M059J (cell line): ENCODE measurements around the gene RPTOR. TPM values are rescaled to one million over a fixed set of nuclear protein-coding genes. Genes with fewer than 3 reads are reported as not detected.
A peak's percentile ranks its signal among the peaks of the same experiment; 100 is the strongest.

Experiments
- DNase-seq: peaks from one replicate; pipeline ENCODE4 v3.0.0-alpha.2; 2012; ENCODE audit warnings: low read depth
- total RNA-seq: library from RNA; depleted of rRNA; stranded (reverse); fragments of >200 nt; shearing (Covaris generic); gene quantifications from 2 replicates; pipeline ENCODE4 v1.2.3, GENCODE V29; 2014

Gene RPTOR
- total RNA-seq, 1 experiment from 2014 or later, result 20.8 TPM

DNA sequence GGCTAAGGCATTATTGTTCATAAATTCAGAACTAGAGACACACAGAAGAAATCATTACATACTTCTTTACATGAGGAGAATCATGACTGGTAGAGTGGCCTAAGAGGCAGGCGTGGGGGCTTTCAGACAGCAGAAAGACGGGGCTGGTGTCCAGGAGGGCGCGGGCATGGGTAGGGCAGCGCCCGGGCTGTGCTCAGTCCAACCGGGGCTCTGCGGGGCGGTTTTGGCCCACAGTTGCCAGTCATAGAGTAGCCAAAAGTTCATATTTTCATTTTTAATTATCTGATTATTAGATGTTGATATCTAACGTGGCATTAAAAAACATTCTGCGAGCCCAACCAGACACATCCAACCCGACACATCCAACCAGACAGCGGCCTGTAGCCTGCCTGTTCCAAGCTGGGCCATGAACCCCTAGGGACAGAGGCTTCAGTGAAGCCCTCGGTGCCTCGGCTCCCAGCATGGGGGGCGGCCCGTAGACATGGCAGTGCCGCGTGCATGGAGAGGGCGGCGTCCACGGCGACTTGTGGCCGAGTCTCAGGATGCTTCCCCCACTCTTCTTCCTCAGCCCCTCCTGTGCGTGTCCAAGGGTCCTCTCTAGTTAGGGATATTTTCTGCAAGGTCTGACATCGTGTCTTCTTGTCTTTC lies 284.7 kb downstream of the RPTOR start:
- DNase-seq, result no peak

DNA sequence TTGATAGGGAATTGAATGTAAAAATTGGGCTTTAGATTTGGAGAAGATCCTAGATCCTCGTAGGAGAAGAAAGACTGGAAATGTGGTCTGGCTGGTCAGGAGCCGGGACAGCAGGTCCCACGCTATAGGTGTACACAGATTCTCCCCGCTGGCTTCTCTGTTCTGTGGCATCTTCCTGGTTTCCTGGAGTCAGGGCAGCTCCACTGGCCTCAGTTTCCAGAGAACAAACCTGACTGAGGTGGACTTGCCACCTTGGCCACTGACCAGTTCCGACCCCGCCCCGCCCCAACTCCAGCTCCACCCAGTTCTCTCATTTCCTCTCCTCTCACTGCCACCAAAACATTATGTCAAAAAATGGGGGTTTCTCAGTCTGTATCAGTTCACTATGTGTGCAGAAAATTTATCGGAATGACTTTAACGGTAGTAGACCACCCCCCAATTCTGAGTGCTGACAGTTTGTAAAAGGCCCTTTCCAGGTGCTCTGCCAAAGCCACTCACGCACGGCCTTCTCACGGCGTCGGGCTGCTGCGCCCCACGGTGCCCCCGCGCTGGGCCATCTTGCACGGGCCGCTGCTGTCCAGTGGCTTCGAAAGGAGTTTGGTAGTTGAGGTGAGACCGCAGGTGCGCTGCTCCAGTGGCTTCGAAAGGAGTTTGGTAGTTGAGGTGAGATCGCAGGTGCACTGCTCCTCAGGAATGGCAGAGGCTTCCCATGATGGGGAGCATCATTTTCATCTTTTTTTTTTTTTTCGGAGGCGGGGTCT lies 285.6 kb downstream of the RPTOR start:
- no peak for DNase-seq

- peak; percentile 10 for DNase-seq
Observed at GRCh38 chr17:80831491-80831890, 286.9 kb downstream of the RPTOR start.

- peak; percentile 78 for DNase-seq
Observed at GRCh38 chr17:80832266-80832676, 287.6 kb downstream of the RPTOR start.

DNA sequence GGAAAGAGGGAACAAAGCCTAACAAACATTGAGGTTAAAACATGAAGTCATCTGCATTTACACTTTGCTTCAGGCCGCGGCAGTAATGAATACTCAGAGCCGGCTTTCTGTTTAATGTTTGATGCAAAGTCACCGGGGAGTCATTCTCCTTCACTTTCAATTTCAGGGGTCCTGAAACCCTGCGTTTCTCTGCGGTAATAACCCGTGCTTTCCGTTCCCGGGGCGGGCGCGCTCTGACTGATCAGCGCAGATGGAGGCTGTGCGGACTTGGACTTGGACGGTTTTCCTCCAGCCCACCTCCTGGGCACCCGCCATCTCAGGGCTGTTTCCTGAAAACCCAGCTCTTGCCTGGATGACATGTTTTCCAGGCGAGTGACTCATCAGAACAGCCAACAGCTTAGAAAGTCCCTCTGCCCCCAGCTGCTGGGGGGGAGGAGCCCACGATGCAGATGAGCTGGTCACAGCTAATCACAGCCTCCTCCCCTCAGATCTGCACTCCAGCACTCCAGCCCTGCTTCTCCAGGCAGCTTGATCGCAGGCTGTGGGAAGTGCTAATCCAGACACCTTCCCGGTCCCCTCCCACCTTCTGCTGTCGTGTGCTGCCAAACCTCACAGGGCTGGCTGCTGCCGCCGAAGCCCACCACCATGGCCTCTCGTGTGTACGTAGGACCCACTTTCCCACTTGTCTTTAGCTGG lies 288.4 kb downstream of the RPTOR start:
- DNase-seq, result peak; percentile 98

DNA sequence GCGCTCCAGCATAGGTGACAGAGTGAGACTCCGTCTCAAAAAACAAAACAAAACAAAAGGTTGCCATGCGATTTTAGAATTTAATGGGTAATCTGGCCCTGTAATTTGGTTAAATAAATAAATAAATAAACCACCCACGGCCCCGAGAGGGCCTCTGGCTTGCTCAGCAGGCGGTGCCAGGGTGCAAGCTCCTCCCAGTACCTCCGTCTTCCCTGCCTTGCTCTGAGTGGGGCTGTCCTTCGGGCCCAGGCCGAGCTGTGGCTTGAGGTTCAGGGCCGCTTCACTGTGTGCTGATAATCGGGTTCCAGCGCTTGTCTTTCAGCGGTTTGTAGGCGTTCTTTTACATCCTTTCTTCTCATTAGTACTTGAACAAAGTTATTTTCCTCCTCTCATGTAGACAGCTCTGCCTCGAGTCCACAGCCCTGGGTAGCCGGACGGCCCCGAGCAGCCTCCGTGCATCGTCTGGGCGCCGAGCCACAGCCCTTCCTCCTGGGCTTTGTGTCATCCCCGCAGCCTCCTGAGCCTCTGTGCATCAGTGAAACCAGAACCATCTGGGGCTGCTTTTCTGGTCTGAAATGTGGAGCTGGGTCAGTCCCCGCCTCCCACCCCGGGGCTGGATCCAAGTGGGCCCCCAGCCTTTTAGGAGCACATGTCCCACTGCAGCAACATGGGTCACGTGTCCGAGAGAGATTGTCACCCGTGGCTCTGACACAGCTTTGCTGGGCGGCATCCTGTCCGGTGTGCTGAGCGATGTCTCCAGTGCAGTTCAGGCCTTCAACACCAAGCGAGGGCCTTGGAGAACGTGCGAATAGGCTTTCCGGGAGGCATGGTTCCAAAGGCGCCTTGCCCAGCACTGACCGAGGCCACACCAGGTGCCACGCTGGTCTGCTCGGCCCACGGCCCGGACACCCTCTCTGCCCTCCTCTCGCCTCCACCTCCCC lies 289.6 kb downstream of the RPTOR start:
- peak; percentile 56 for DNase-seq

DNA sequence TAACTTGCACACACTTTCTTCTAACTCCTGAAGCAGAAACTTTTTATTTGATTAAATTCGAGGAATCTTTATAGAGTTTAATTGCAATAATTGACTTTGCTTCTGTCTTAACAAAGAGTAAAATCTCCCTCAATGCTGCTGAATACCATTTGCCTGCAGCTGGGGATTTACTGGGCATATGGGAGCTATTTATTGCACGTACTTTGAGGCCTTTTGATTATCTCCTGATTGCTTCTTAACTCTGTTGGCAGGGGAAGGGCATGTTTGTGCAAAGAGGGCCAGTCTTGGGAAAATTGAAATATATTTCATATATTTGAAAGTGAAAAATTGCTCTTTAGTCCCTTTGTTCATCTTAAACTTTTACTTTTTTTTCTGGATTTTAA lies 290.2 kb downstream of the RPTOR start:
- DNase-seq, result no peak

DNA sequence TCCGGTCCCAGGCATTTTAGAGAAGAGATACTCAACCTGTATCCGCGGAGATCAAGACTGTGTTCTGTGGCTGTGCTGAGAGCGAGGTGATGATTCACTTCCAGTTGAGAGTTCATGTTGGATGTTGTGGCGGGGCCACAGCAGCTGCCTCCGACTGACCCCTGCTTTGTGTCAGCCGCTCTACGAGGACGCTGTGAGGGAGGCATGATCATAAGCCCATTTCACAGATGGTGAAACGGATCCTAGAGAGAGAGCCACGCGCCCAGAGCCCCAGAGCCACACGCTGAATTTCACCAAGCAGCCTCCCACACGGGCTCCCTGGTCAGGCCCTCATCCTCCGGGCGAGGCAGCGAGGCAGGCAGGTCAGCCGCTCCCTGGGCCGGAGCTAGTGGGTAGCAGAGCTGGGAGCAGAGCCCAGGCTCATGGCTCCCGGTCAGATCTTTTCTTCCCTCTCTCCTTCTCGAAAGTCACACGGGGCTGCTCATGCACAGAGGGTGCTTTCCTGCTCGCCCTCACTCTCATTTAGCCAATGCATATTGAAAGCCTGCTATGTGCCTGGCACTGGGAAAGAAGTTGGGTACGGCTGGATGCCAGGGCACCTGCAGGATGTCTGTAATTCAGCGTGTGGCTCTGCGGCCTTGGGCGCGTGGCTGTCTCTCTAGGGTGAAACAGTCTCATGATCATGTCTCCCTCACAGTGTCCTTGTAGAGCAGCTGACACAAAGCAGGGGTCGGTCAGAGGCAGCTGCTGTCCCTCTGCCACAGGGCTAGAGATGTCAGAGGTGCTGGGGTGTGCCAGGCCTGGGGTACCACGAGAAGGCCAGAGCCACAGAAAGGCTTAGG lies 291.4 kb downstream of the RPTOR start:
- no peak for DNase-seq

GRCh38 chr17:80836658-80836965 lies 292.0 kb downstream of the RPTOR start:
- no peak for DNase-seq

GRCh38 chr17:80836971-80837481 lies 292.4 kb downstream of the RPTOR start:
- DNase-seq, result no peak

- no peak for DNase-seq
Observed at GRCh38 chr17:80837711-80838110, 293.1 kb downstream of the RPTOR start.

GRCh38 chr17:80838311-80839025 lies 293.8 kb downstream of the RPTOR start:
- no peak for DNase-seq

DNA sequence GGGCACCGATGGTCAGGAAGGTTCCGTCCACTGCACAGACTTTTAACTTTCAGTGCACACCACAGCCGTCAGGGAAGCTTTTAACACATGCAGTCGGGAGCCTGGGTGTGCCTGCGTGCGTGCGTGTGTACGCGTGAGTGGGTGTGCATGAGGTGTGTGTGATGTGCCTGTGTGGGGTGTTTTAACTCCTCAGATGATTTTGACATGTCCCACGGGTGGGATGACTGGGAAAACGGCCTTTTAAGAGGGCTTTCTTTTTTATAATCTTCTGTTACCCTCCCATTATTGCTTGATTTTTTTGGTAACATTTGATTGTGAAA lies 294.3 kb downstream of the RPTOR start:
- no peak for DNase-seq

GRCh38 chr17:80839511-80839941 lies 294.9 kb downstream of the RPTOR start:
- DNase-seq, result no peak

- DNase-seq, result no peak
Observed at GRCh38 chr17:80839970-80840369, 295.3 kb downstream of the RPTOR start.

DNA sequence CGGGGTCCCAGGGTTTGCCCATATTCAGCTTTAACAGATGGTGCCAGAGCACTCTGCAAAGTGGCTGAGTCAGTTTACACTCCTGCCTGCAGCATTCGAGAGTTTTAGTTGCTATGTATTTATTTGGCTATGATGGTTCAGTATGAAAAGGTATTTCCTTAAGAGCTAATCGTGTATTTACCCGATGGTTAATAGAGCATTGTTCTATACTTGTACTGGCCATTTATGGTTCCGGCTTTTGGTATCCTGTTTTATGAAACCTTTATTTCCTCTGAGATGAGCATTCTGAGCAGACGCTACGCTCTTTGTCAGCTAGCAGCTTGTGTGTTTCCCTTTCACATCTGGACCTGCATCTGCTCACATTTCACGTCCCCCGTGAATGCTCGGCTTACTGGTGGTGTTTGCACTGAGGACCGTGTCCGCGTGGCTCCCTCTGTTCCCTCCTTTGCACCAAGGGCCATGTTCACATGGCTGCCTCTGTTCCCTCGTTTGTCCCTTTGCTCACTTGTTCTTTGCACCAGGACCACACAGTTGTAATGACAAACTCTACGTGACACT lies 297.9 kb downstream of the RPTOR start:
- DNase-seq, result no peak

- no peak for DNase-seq
Observed at GRCh38 chr17:80843741-80844156, 299.1 kb downstream of the RPTOR start.

DNA sequence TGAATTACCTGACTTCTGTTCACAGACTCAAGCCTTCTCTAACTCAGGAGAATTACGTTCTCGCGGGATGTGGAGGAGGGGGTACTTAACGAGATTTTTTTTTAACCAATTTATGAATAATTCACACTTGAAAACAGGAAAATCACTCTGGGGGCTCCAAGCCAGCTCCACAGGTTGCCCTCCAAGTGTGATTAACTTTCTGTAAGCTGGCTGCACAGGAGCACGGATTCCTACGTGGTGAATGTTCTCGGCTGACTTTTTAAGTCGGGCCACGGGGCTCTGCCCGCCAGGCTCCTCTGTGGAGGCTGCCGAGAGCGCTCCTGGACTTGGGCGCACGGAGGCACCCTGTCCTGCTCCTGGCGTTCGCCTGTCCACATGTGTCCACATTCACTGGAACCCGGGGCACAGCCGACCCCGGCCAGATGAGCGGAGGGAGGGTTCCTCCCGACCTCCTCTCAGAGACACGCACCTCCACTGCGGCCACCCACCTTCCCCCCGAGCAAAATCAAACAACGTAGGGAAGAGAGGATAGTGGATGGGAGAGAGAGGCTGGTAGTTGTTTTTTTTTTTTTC lies 299.9 kb downstream of the RPTOR start:
- DNase-seq, result no peak

DNA sequence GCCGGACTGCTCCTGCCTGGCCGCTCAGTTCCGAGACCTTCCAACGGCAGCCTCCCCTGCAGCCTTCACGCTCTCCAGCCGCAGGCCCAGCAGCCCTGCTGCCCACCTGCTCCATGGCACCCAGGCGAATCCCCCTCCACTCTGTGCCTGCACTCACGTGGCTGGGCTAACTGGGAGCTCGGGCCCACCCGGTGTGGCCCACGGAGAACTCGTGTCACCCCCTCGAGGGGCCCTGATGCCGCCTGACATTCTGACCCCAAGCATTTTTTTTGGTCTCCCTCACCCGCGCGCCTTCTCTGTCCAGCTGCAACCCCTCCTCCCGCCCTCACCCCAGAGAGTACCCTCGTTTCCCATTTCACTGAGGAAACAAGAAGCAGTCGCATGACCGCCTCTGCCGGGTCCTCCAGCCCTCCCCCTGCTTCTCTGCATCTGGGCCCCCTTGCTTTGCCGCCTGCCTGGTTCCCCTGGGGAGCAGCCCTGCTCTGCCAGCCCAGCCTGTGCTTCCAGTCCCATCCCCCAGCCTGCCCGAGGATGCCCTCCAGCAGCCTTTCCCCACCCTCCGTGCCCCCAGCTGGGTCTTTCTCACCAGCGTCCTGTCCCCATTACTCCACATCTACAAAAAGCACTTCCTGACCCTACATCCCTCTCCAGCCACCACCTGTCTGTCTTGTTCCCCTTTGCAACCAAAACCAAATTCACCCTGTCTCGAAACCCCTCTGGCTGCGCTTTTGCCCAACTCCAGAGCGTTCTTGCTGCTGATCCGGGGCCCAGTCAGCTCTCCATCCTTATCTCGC lies 300.6 kb downstream of the RPTOR start:
- DNase-seq, result no peak
